CD14-positive monocyte (primary cell): ENCODE data around the gene PELI1. TPM values are rescaled to one million over a fixed set of nuclear protein-coding genes. Genes with fewer than 3 reads are reported as not detected.

Experiments used
- DNase-seq, 3 donors: peaks; one replicate each; pipeline ENCODE4 v3.0.0-alpha.2; 2011 to 2022
- H2AFZ ChIP-seq: 2 replicates; pipeline ENCODE4 v1.6.0; 2012; ENCODE audit warnings: mild to moderate bottlenecking, low read depth, low read length, inconsistent platforms; ENCODE audit not compliant: insufficient read depth, poor library complexity, severe bottlenecking
- H3K27ac ChIP-seq, 2 donors: 1 replicate in 1 of 2; 2 replicates in 1 of 2; pipeline ENCODE4 v1.5.1; 2012 to 2013; ENCODE audit warnings: low read length in 2 of 2, control low read depth in 1 of 2, inconsistent platforms in 1 of 2, low read depth in 1 of 2, mild to moderate bottlenecking in 1 of 2
- H3K27me3 ChIP-seq, 2 donors: one replicate each; pipeline versions ENCODE4 v1.6.0 to v1.6.1; 2011 to 2013; ENCODE audit warnings: low read length in 2 of 2; ENCODE audit not compliant: control insufficient read depth in 2 of 2, insufficient read depth in 2 of 2
- H3K36me3 ChIP-seq, 2 donors: replicated peaks in 1 of 2; 1 replicate in 1 of 2; 2 replicates in 1 of 2; pipeline versions ENCODE4 v1.5.1 to v1.6.1; 2012 to 2013; ENCODE audit warnings: low read length in 2 of 2, control low read depth in 1 of 2, inconsistent platforms in 1 of 2, mild to moderate bottlenecking in 1 of 2; ENCODE audit not compliant: insufficient read depth in 2 of 2, control insufficient read depth in 1 of 2
- H3K4me1 ChIP-seq, 2 donors: 1 replicate in 1 of 2; 2 replicates in 1 of 2; pipeline versions ENCODE4 v1.5.1 to v1.6.1; 2012 to 2013; ENCODE audit warnings: low read length in 2 of 2, control low read depth in 1 of 2, inconsistent platforms in 1 of 2, mild to moderate bottlenecking in 1 of 2, moderate library complexity in 1 of 2; ENCODE audit not compliant: insufficient read depth in 2 of 2, control insufficient read depth in 1 of 2
- H3K4me2 ChIP-seq: replicated peaks from 2 replicates; pipeline ENCODE3; 2012; ENCODE audit warnings: low read length, moderate library complexity, mild to moderate bottlenecking; ENCODE audit not compliant: poor library complexity, severe bottlenecking; ENCODE audit errors: extremely low read depth
- H3K4me3 ChIP-seq, 3 experiments: fragments of 200-600 bp in 1 of 3; sonication (generic) in 1 of 3; replicated peaks in 1 of 3; 1 replicate in 2 of 3; 2 replicates in 1 of 3; pipeline ENCODE4 v1.5.1; 2011 to 2013; ENCODE audit warnings: low read length in 3 of 3, mild to moderate bottlenecking in 3 of 3, control low read depth in 2 of 3, low read depth in 2 of 3, inconsistent platforms in 1 of 3, moderate library complexity in 1 of 3
- H3K79me2 ChIP-seq: 2 replicates; pipeline ENCODE4 v1.6.0; 2012; ENCODE audit warnings: mild to moderate bottlenecking, control low read depth, inconsistent platforms, low read length, moderate library complexity; ENCODE audit not compliant: insufficient read depth
- H3K9ac ChIP-seq: 2 replicates; pipeline ENCODE4 v1.6.0; 2017; ENCODE audit warnings: low read length, mild to moderate bottlenecking; ENCODE audit not compliant: insufficient read depth, poor library complexity, severe bottlenecking
- H3K9me3 ChIP-seq, 2 donors: replicated peaks in 1 of 2; 1 replicate in 1 of 2; 2 replicates in 1 of 2; pipeline versions ENCODE4 v1.5.1 to v1.6.1; 2012 to 2013; ENCODE audit warnings: low read length in 2 of 2, control low read depth in 1 of 2; ENCODE audit not compliant: control insufficient read depth in 1 of 2, insufficient read depth in 1 of 2
- H4K20me1 ChIP-seq: 2 replicates; pipeline ENCODE4 v1.6.0; 2012; ENCODE audit warnings: mild to moderate bottlenecking, low read length, control low read depth, moderate library complexity; ENCODE audit not compliant: insufficient read depth
- H3K27ac Mint-ChIP-seq, 7 donors: one replicate each; pipeline ENCODE4 v1.8.0; 2020; ENCODE audit warnings: mild to moderate bottlenecking in 7 of 7, mixed read lengths in 7 of 7, moderate library complexity in 6 of 7, inconsistent platforms in 2 of 7
- H3K27me3 Mint-ChIP-seq, 3 donors: one replicate each; pipeline ENCODE4 v1.8.0; 2021 to 2022; ENCODE audit warnings: low read depth in 3 of 3, mild to moderate bottlenecking in 3 of 3, mixed read lengths in 3 of 3, moderate library complexity in 3 of 3, inconsistent platforms in 1 of 3
- H3K36me3 Mint-ChIP-seq, 2 donors: one replicate each; pipeline ENCODE4 v1.8.0; 2020; ENCODE audit warnings: mixed read lengths in 2 of 2, inconsistent platforms in 1 of 2, mild to moderate bottlenecking in 1 of 2
- H3K4me1 Mint-ChIP-seq: one replicate; pipeline ENCODE4 v1.8.0; 2020; ENCODE audit warnings: mild to moderate bottlenecking, mixed read lengths
- H3K4me3 Mint-ChIP-seq, 2 donors: one replicate each; pipeline ENCODE4 v1.8.0; 2020; ENCODE audit warnings: mild to moderate bottlenecking in 2 of 2, mixed read lengths in 2 of 2, moderate library complexity in 1 of 2
- H3K9me3 Mint-ChIP-seq, 7 donors: one replicate each; pipeline ENCODE4 v1.8.0; 2020 to 2022; ENCODE audit warnings: mixed read lengths in 7 of 7, mild to moderate bottlenecking in 6 of 7, moderate library complexity in 6 of 7, inconsistent platforms in 2 of 7
- CTCF ChIP-seq: fragments of 200-600 bp; IDR thresholded peaks from one replicate; pipeline ENCODE4 v1.8.0; 2022; ENCODE audit warnings: antibody characterized with exemption, mild to moderate bottlenecking
- intact Hi-C, 2 donors: fragments of 100-400 bp; cut with micrococcal nuclease; formaldehyde crosslinking; loops; one replicate each; pipeline versions ENCODE4 v1.15.0 to v1.15.1; 2023
- polyA plus RNA-seq, 3 donors: library from polyadenylated mRNA; depleted of rRNA in 1 of 3; unstranded in 2 of 3; stranded (reverse) in 1 of 3; fragments of 300-500 nt in 2 of 3; fragments of >200 nt in 1 of 3; fragmentation: Illumina TruSeq in 2 of 3; gene quantifications; 1 replicate in 2 of 3; 2 replicates in 1 of 3; pipeline ENCODE4 v1.2.3, GENCODE V29; 2012 to 2021

PELI1 gene
- polyA plus RNA-seq, 3 donors, result 44.7 to 106 (median 53.6) TPM

- Histone ChIP-seq H3K4me3 (no peak overlapping the region), H3K27ac (no peak overlapping the region), H3K9ac (no peak overlapping the region), H4K20me1 (peaks cover 100% of the 10 kb centered on the region), H3K36me3 (peaks cover 3 to 26% of the 10 kb centered on the region in 2 donors), H3K79me2 (peaks cover 98% of the 10 kb centered on the region), H3K27me3 (no peaks in the 10 kb centered on the region), H2AFZ (no peak overlapping the region), H3K4me1 (peaks cover 16 to 30% of the 10 kb centered on the region in 2 donors), H3K4me2 (no peak overlapping the region), H3K9me3 (no peaks in the 10 kb centered on the region)
- H3K36me3 Mint-ChIP-seq, result peaks cover 50 to 53% of the 10 kb centered on the region in 2 donors
- no peaks in the 10 kb centered on the region for H3K9me3 Mint-ChIP-seq
- no peak for TF ChIP-seq CTCF
- no peak for DNase-seq
- H3K4me3 Mint-ChIP-seq, result no peak overlapping the region
- H3K27ac Mint-ChIP-seq, result no peak overlapping the region
- intact Hi-C loops, result loop anchor here (10.0 kb wide), 2 partner anchors 140 to 190 kb away; no protein-coding TSS in a partner anchor
- H3K27me3 Mint-ChIP-seq, result no peaks in the 10 kb centered on the region
- peaks cover 43% of the 10 kb centered on the region for H3K4me1 Mint-ChIP-seq
These were observed 9.4 kb downstream of the PELI1 start for GRCh38 chr2:64134813-64135212.

- peak in 1 of 3 donors; percentile 8 for DNase-seq
- H3K4me2 ChIP-seq, result no peak overlapping the region
- H4K20me1 ChIP-seq, result peaks cover 100% of the 10 kb centered on the region
- no peak overlapping the region for H3K9ac ChIP-seq
- H3K79me2 ChIP-seq, result peaks cover 98% of the 10 kb centered on the region
- H3K9me3 Mint-ChIP-seq, result no peaks in the 10 kb centered on the region
- peaks cover 40% of the 10 kb centered on the region for H3K4me1 Mint-ChIP-seq
- no peak overlapping the region for H3K4me3 ChIP-seq
- H3K27ac ChIP-seq, result no peak overlapping the region
- H3K27me3 ChIP-seq, result no peaks in the 10 kb centered on the region
- no peak overlapping the region for H3K27ac Mint-ChIP-seq
- H2AFZ ChIP-seq, result no peak overlapping the region
- no peaks in the 10 kb centered on the region for H3K27me3 Mint-ChIP-seq
- H3K9me3 ChIP-seq, result no peaks in the 10 kb centered on the region
- intact Hi-C loops, result loop anchor here (10.0 kb wide), 2 partner anchors 141 to 191 kb away; no protein-coding TSS in a partner anchor
- no peak for TF ChIP-seq CTCF
- H3K36me3 ChIP-seq, result peaks cover 0 to 17% of the 10 kb centered on the region in 2 donors
- peaks cover 16 to 22% of the 10 kb centered on the region in 2 donors for H3K4me1 ChIP-seq
- no peak overlapping the region for H3K4me3 Mint-ChIP-seq
- H3K36me3 Mint-ChIP-seq, result peaks cover 44% of the 10 kb centered on the region in 2 donors
These were observed 10.4 kb downstream of the PELI1 start for GRCh38 chr2:64133828-64134227.
